SK-N-MC (cell line): ENCODE data around the gene DBP.

Source experiments
- EZH2 ChIP-seq: fragments of 200-600 bp; sonication (generic); IDR thresholded peaks from one replicate; pipeline ENCODE4 v1.6.1; 2017; ENCODE audit warnings: antibody characterized with exemption
- FOXP2 ChIP-seq: optimal IDR thresholded peaks from 2 replicates; pipeline ENCODE3; 2011; ENCODE audit warnings: mild to moderate bottlenecking, moderate library complexity; ENCODE audit not compliant: insufficient read depth; ENCODE audit errors: extremely low read length, control extremely low read depth
- POLR2AphosphoS5 ChIP-seq: IDR thresholded peaks from 2 replicates; pipeline ENCODE4 v1.6.1; 2012; ENCODE audit warnings: mild to moderate bottlenecking, low read depth, low read length, borderline replicate concordance

GRCh38 chr19:48650974-48651682 is 13.9 kb upstream of the DBP start:
- no peak for TF ChIP-seq POLR2AphosphoS5
- TF ChIP-seq EZH2: no peak
- TF ChIP-seq FOXP2: no peak
